ENCODE results near the gene MSH5. TPM values are rescaled to one million over a fixed set of nuclear protein-coding genes. Genes with fewer than 3 reads are reported as not detected.

Gene MSH5
- total RNA-seq, 1 experiment from 2014 or later: 156 TPM

- peaks cover 16% of the 10 kb centered on the region for H3K4me1 Mint-ChIP-seq (ENCODE audit: low read depth, unreplicated experiment)
- no peak overlapping the region for H3K4me3 Mint-ChIP-seq (ENCODE audit: low read depth, unreplicated experiment)
- no TSS peak for BruUV-seq (replicated peaks)
- intact Hi-C loops (cut with micrococcal nuclease; ENCODE audit: unreplicated experiment): no loop called here
- no peak overlapping the region for H3K27ac Mint-ChIP-seq (ENCODE audit: unreplicated experiment)
- no peaks in the 10 kb centered on the region for H3K27me3 Mint-ChIP-seq (ENCODE audit: unreplicated experiment)
- peaks cover 49% of the 10 kb centered on the region for H3K36me3 Mint-ChIP-seq (ENCODE audit: insufficient read depth, unreplicated experiment)
- no peaks in the 10 kb centered on the region for H3K9me3 Mint-ChIP-seq (ENCODE audit: low read depth, unreplicated experiment)
- DNase-seq: no peak
- TF ChIP-seq, protein P1, sequence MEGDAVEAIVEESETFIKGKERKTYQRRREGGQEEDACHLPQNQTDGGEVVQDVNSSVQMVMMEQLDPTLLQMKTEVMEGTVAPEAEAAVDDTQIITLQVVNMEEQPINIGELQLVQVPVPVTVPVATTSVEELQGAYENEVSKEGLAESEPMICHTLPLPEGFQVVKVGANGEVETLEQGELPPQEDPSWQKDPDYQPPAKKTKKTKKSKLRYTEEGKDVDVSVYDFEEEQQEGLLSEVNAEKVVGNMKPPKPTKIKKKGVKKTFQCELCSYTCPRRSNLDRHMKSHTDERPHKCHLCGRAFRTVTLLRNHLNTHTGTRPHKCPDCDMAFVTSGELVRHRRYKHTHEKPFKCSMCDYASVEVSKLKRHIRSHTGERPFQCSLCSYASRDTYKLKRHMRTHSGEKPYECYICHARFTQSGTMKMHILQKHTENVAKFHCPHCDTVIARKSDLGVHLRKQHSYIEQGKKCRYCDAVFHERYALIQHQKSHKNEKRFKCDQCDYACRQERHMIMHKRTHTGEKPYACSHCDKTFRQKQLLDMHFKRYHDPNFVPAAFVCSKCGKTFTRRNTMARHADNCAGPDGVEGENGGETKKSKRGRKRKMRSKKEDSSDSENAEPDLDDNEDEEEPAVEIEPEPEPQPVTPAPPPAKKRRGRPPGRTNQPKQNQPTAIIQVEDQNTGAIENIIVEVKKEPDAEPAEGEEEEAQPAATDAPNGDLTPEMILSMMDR (IDR thresholded peaks at IDR 0.05; ENCODE audit: unreplicated experiment): no peak
- CTCF ChIA-PET: interaction anchor here (1.0 to 1.2 kb wide), 2 partner anchors 13 to 15 kb away, joined by 3 read pairs; no protein-coding TSS in a partner anchor
These were observed 12.6 kb upstream of the MSH5 start for GRCh38 chr6:31727034-31727716.

- Mint-ChIP-seq H3K27ac (ENCODE audit: unreplicated experiment) (no peak overlapping the region), H3K9me3 (ENCODE audit: low read depth, unreplicated experiment) (no peaks in the 10 kb centered on the region), H3K27me3 (ENCODE audit: unreplicated experiment) (no peaks in the 10 kb centered on the region), H3K36me3 (ENCODE audit: insufficient read depth, unreplicated experiment) (peaks cover 58% of the 10 kb centered on the region), H3K4me1 (ENCODE audit: low read depth, unreplicated experiment) (peaks cover 18% of the 10 kb centered on the region), H3K4me3 (ENCODE audit: low read depth, unreplicated experiment) (peak overlapping the region; percentile 89)
- TF ChIP-seq, protein P1 (IDR thresholded peaks at IDR 0.05; ENCODE audit: unreplicated experiment): no peak
- no TSS peak for BruUV-seq (replicated peaks)
- DNase-seq: no peak
- intact Hi-C loops (cut with micrococcal nuclease; ENCODE audit: unreplicated experiment): no loop called here
- CTCF ChIA-PET: interaction anchor here (0.6 to 2.3 kb wide), 4 partner anchors 14 to 27 kb away, joined by 3 to 7 read pairs (median 4); partner anchors contain the start of gene ABHD16A
These were observed 11.8 kb upstream of the MSH5 start for GRCh38 chr6:31727717-31728671.

DNA sequence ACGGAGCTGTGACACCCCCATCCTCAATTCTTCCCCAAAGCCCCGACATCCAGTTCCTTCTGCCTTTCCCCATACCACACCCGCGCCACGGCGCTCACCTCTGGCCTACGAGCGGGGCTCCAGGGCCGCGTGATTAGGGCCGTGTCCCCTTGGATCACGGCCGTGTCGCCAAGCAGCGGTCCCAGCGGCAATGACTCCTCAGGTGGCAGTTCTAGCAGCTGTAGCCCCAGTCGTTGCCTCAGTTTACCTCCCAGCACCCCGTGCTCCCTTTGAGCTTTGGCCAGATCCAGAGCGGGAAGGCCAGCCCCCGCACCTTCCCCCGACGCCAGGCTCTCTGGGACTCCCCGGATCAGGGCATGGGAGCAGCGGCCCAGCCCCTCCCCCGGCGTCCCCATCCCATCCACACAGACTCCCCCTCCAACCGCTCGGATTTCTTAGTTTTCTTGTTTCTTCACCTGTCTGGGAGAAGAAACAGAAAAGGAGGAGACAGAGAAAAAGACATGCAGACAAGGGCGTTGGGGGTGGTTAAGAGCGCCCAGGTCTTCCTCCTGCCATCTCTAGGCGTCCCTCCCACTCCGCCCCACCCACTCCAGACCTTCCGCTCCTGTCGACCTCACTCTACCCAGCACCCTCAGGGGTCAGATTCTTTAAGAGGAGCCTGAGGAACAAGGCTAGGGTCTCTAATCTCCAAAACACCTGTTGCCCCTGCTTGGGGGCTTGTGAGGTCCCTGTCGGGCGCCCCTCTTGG, 10.9 kb upstream of the MSH5 start, which contains the start of gene DDAH2:
DDAH2 (minus strand) TSS at position 533 of the 748 bp plus-strand sequence; CDS start at position 395, 138 bp downstream.
- BruUV-seq (replicated peaks): no TSS peak
- CTCF ChIA-PET: interaction anchor here (0.6 to 2.3 kb wide), 12 partner anchors 10 to 223 kb away, joined by 3 to 51 read pairs (median 6); partner anchors contain the start of genes ABHD16A, HSPA1B, LSM2 and LY6G6D
- intact Hi-C loops (cut with micrococcal nuclease; ENCODE audit: unreplicated experiment): loop anchor here (1.0 kb wide), 2 partner anchors 9 to 40 kb away; no protein-coding TSS in a partner anchor

More for the DNA sequence above, 10.9 kb upstream of the MSH5 start, which contains the start of gene DDAH2:
- Mint-ChIP-seq H3K27ac (ENCODE audit: unreplicated experiment) (peak within 1 kb of the TSS; percentile 92), H3K27me3 (ENCODE audit: unreplicated experiment) (no peaks in the 10 kb centered on the region), H3K4me1 (ENCODE audit: low read depth, unreplicated experiment) (peaks cover 28% of the 10 kb centered on the region), H3K9me3 (ENCODE audit: low read depth, unreplicated experiment) (no peaks in the 10 kb centered on the region), H3K4me3 (ENCODE audit: low read depth, unreplicated experiment) (peak within 1 kb of the TSS; percentile 89), H3K36me3 (ENCODE audit: insufficient read depth, unreplicated experiment) (peaks cover 63% of the 10 kb centered on the region)
- TF ChIP-seq, protein P1 (IDR thresholded peaks at IDR 0.05; ENCODE audit: unreplicated experiment): peak; percentile 95
- no peak for DNase-seq

All from Calu3 (cell line).